HFFc6 (cell line): ENCODE results near the gene USP10. TPM values are rescaled to one million over a fixed set of nuclear protein-coding genes. Genes with fewer than 3 reads are reported as not detected.
"Not testable (repeated sequence)": the region's sequence is repeated elsewhere in the genome, so short reads cannot be mapped to it uniquely, and the experiment has no call there.

Experiments
- DNase-seq: peaks from one replicate; pipeline ENCODE4 v3.0.0-alpha.2; 2018
- H3K27ac Mint-ChIP-seq: 2 replicates; pipeline ENCODE4 v1.8.0; 2020; ENCODE audit warnings: mild to moderate bottlenecking, mixed read lengths
- H3K27me3 Mint-ChIP-seq: 2 replicates; pipeline ENCODE4 v1.8.0; 2021; ENCODE audit warnings: mild to moderate bottlenecking, moderate library complexity, mixed read lengths; ENCODE audit not compliant: insufficient read depth
- H3K36me3 Mint-ChIP-seq: 2 replicates; pipeline ENCODE4 v1.8.0; 2021; ENCODE audit warnings: low read depth, mixed read lengths
- H3K4me1 Mint-ChIP-seq: 2 replicates; pipeline ENCODE4 v1.8.0; 2020; ENCODE audit warnings: low read depth, mixed read lengths
- H3K4me3 Mint-ChIP-seq: 2 replicates; pipeline ENCODE4 v1.8.0; 2020; ENCODE audit warnings: mild to moderate bottlenecking, moderate library complexity, mixed read lengths
- H3K9me3 Mint-ChIP-seq: 2 replicates; pipeline ENCODE4 v1.8.0; 2020; ENCODE audit warnings: mild to moderate bottlenecking, mixed read lengths
- CTCF ChIP-seq: fragments of 200-600 bp; sonication (generic); IDR thresholded peaks from 2 replicates; pipeline ENCODE4 v1.5.0; 2021; ENCODE audit warnings: antibody characterized with exemption, mild to moderate bottlenecking
- total RNA-seq, 6 experiments: library from RNA; stranded (reverse); fragmentation: NEBNext Ultra II Directional; extraction: Animal tissue kit (Norgen Biotek cat#: 25700); gene quantifications; 2 replicates in 1 of 6; 3 replicates in 5 of 6; pipeline ENCODE4 v1.2.3, GENCODE V29; 2021

Gene USP10
- total RNA-seq, 6 experiments from 2014 or later: 83.2 to 106 (median 92.3) TPM

- DNase-seq: no peak
- no peak for TF ChIP-seq CTCF
- Mint-ChIP-seq H3K27me3 (peaks cover 2% of the 10 kb centered on the region), H3K27ac (peak overlapping the region; percentile 94), H3K4me3 (0 out of 2 replicates have a peak overlapping the region, but pooled peaks have one; percentile 17), H3K9me3 (peaks cover 4% of the 10 kb centered on the region; the same call in 1 of the 2 replicates), H3K4me1 (peaks cover 54% of the 10 kb centered on the region), H3K36me3 (peaks cover 9% of the 10 kb centered on the region)
These were observed 13.0 kb upstream of the USP10 start for GRCh38 chr16:84686707-84687298.

GRCh38 chr16:84687715-84688114 lies 12.1 kb upstream of the USP10 start:
- Mint-ChIP-seq H3K4me3 (peak overlapping the region; percentile 78), H3K4me1 (peaks cover 59% of the 10 kb centered on the region), H3K9me3 (peaks cover 4% of the 10 kb centered on the region; the same call in 1 of the 2 replicates), H3K27me3 (peaks cover 2% of the 10 kb centered on the region), H3K27ac (peak overlapping the region; percentile 94), H3K36me3 (peaks cover 9% of the 10 kb centered on the region)
- peak; percentile 95 for DNase-seq
- TF ChIP-seq CTCF: no peak

- not testable (repeated sequence) for H3K9me3 Mint-ChIP-seq, H3K36me3 Mint-ChIP-seq, H3K27me3 Mint-ChIP-seq, DNase-seq
- H3K4me1 Mint-ChIP-seq: peaks cover 61% of the 10 kb centered on the region
- peak overlapping the region; percentile 76 for H3K4me3 Mint-ChIP-seq
- H3K27ac Mint-ChIP-seq: peak overlapping the region; percentile 94
These were observed 11.6 kb upstream of the USP10 start for GRCh38 chr16:84688163-84688562.

GRCh38 chr16:84689111-84689510 lies 10.7 kb upstream of the USP10 start:
- Mint-ChIP-seq H3K36me3 (peaks cover 9% of the 10 kb centered on the region), H3K4me3 (peak overlapping the region; percentile 76), H3K27ac (peak overlapping the region; percentile 94), H3K9me3 (peaks cover 4% of the 10 kb centered on the region; the same call in 1 of the 2 replicates), H3K4me1 (peaks cover 61% of the 10 kb centered on the region), H3K27me3 (peaks cover 2% of the 10 kb centered on the region)
- DNase-seq: peak; percentile 89
- TF ChIP-seq CTCF: no peak

- Mint-ChIP-seq H3K9me3 (peaks cover 4% of the 10 kb centered on the region; the same call in 1 of the 2 replicates), H3K27ac (peak overlapping the region; percentile 94), H3K4me3 (no peak overlapping the region; the same call in 1 of the 2 replicates), H3K36me3 (peaks cover 9% of the 10 kb centered on the region), H3K27me3 (peaks cover 2% of the 10 kb centered on the region), H3K4me1 (peaks cover 61% of the 10 kb centered on the region)
- no peak for DNase-seq
- TF ChIP-seq CTCF: no peak
These were observed 9.5 kb upstream of the USP10 start for GRCh38 chr16:84690088-84690819.
